Aorta (tissue), 5 donors: ENCODE measurements around the gene TOP1. TPM values are rescaled to one million over a fixed set of nuclear protein-coding genes. Genes with fewer than 3 reads are reported as not detected.

ENCODE experiments used
- ATAC-seq: fragments of 200-7000 bp; cut with Tn5 transposase; one replicate; pipeline ENCODE4 v1.9.1; 2022; ENCODE audit warnings: moderate library complexity; ENCODE audit not compliant: low FRiP score
- DNase-seq, 2 donors: peaks; one replicate each; pipeline ENCODE4 v3.0.0-alpha.2; 2020
- H3K27ac ChIP-seq, 2 donors: one replicate each; pipeline ENCODE4 v1.5.1; 2013; ENCODE audit warnings: low read length in 2 of 2, mild to moderate bottlenecking in 2 of 2, moderate library complexity in 2 of 2, control low read depth in 1 of 2, inconsistent platforms in 1 of 2, low read depth in 1 of 2
- H3K27me3 ChIP-seq, 2 donors: one replicate each; pipeline ENCODE4 v1.6.1; 2013; ENCODE audit warnings: control low read depth in 1 of 2, low read length in 1 of 2, mild to moderate bottlenecking in 1 of 2, moderate library complexity in 1 of 2; ENCODE audit not compliant: insufficient read depth in 2 of 2, control insufficient read depth in 1 of 2
- H3K36me3 ChIP-seq, 2 donors: one replicate each; pipeline ENCODE4 v1.6.1; 2013; ENCODE audit warnings: control low read depth in 1 of 2, low read length in 1 of 2, mild to moderate bottlenecking in 1 of 2; ENCODE audit not compliant: insufficient read depth in 2 of 2, control insufficient read depth in 1 of 2
- H3K4me1 ChIP-seq, 2 donors: one replicate each; pipeline ENCODE4 v1.6.1; 2013; ENCODE audit warnings: low read length in 2 of 2, control low read depth in 1 of 2, mild to moderate bottlenecking in 1 of 2, moderate library complexity in 1 of 2; ENCODE audit not compliant: insufficient read depth in 2 of 2, control insufficient read depth in 1 of 2
- H3K4me3 ChIP-seq, 2 donors: one replicate each; pipeline ENCODE4 v1.5.1; 2013; ENCODE audit warnings: low read length in 2 of 2, control low read depth in 1 of 2, mild to moderate bottlenecking in 1 of 2
- H3K9me3 ChIP-seq: one replicate; pipeline ENCODE4 v1.6.1; 2013; ENCODE audit warnings: mild to moderate bottlenecking, low read length; ENCODE audit not compliant: control insufficient read depth
- WGBS, 2 donors: extraction: QIAGEN DNeasy Blood & Tissue Kit; methylation state at CpG; one replicate each; pipeline ENCODE4 v1.1.7; 2013; 5-methylcytosine and 5-hydroxymethylcytosine counted together
- intact Hi-C, 2 donors: fragments of 100-400 bp; cut with DNase I; formaldehyde crosslinking; loops; one replicate each; pipeline versions ENCODE4 v1.14.2 to v1.15.0; 2022
- polyA plus RNA-seq, 2 donors: library from polyadenylated mRNA; stranded (reverse); fragments of 200-250 nt; gene quantifications; one replicate each; pipeline ENCODE4 v1.2.3, GENCODE V29; 2013
- total RNA-seq, 2 donors: library from RNA; stranded (reverse); fragmentation: NEBNext Ultra II Directional; extraction: Animal tissue kit (Norgen Biotek cat#: 25700); gene quantifications; one replicate each; pipeline ENCODE4 v1.2.1, GENCODE V29; 2021
- donor health status: healthy with polysubstance abuse.
- donor health status: Bipolar disorder and iron deficiency.
- donor health status: DM: no; HTN: no; CAD: no.
- donor health status: DM: no; HTN: no; CAD: no.
- donor health status: DM: yes; HTN: yes; CAD: no.

The TOP1 gene
- total and polyA plus RNA-seq, 4 donors, result 15.6 to 32.4 (median 24.1) TPM

DNA sequence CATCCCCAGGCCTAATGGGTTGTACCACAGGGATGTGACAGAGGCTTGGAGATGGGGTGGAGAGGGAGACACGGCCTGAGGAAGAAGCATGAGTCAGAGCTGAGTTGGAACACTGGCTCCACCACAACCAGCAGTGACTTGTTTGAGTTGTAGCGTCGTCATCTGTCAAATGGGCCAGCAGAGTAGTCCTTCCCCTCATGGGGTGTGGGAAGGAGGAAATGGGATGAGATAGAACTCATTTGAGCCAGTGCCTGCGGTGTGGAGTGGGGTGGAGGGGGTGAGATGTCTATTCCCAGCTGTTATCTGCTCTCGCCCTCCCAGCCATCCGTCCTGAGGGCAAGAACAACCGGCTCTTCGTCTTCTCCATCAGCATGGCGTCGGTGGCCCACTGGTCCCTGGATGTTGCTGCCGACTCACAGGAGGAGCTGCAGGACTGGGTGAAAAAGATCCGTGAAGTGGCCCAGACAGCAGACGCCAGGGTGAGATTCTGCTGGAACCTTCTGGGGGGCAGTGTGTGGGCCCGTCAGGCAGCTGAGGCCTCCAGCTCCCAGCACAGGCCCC lies 141.2 kb downstream of the TOP1 start:
- H3K27ac ChIP-seq, result no peak overlapping the region
- DNase-seq, result peak in 1 of 2 donors; percentile 72

GRCh38 chr20:41170386-41171105 lies 141.9 kb downstream of the TOP1 start:
- intact Hi-C loops, result loop anchor here (5.0 to 10.0 kb wide), 2 partner anchors 242 to 244 kb away; no protein-coding TSS in a partner anchor
- H3K9me3 ChIP-seq, result no peaks in the 10 kb centered on the region
- H3K36me3 ChIP-seq, result peaks cover 0 to 12% of the 10 kb centered on the region in 2 donors
- DNase-seq, result peak in 1 of 2 donors; percentile 32
- H3K4me1 ChIP-seq, result peaks cover 3 to 5% of the 10 kb centered on the region in 2 donors
- no peaks in the 10 kb centered on the region for H3K27me3 ChIP-seq
- no peak for ATAC-seq
- WGBS, 2 donors, result 88 to 90% methylated on average over 6 of the region's 6 CpGs
- H3K4me3 ChIP-seq, result no peak overlapping the region
- H3K27ac ChIP-seq, result peak overlapping the region in 1 of 2 donors; percentile 13

More for the DNA sequence above, 141.2 kb downstream of the TOP1 start:
- WGBS, 2 donors, result 83 to 86% methylated on average over 14 of the region's 14 CpGs
- H3K36me3 ChIP-seq, result peaks cover 0 to 18% of the 10 kb centered on the region in 2 donors
- H3K9me3 ChIP-seq, result no peaks in the 10 kb centered on the region
- ATAC-seq, result no peak
- H3K27me3 ChIP-seq, result no peaks in the 10 kb centered on the region
- no peak overlapping the region for H3K4me3 ChIP-seq
- H3K4me1 ChIP-seq, result peaks cover 3% of the 10 kb centered on the region in 2 donors
- intact Hi-C loops, result loop anchor here (5.0 to 10.0 kb wide), 2 partner anchors 242 to 245 kb away; no protein-coding TSS in a partner anchor

- Histone ChIP-seq H3K4me1 (peaks cover 5% of the 10 kb centered on the region in 2 donors), H3K27ac (peak overlapping the region in 1 of 2 donors; percentile 35), H3K9me3 (no peaks in the 10 kb centered on the region), H3K36me3 (peaks cover 0 to 6% of the 10 kb centered on the region in 2 donors), H3K4me3 (no peak overlapping the region), H3K27me3 (no peaks in the 10 kb centered on the region)
- 68 to 69% methylated on average over 3 of the region's 3 CpGs for WGBS, 2 donors
- intact Hi-C loops, result loop anchor here (5.0 to 10.0 kb wide), 2 partner anchors 240 to 243 kb away; no protein-coding TSS in a partner anchor
- ATAC-seq (no peak), DNase-seq (peak in 1 of 2 donors; percentile 24)
Observed at GRCh38 chr20:41171736-41172295, 143.2 kb downstream of the TOP1 start.

DNA sequence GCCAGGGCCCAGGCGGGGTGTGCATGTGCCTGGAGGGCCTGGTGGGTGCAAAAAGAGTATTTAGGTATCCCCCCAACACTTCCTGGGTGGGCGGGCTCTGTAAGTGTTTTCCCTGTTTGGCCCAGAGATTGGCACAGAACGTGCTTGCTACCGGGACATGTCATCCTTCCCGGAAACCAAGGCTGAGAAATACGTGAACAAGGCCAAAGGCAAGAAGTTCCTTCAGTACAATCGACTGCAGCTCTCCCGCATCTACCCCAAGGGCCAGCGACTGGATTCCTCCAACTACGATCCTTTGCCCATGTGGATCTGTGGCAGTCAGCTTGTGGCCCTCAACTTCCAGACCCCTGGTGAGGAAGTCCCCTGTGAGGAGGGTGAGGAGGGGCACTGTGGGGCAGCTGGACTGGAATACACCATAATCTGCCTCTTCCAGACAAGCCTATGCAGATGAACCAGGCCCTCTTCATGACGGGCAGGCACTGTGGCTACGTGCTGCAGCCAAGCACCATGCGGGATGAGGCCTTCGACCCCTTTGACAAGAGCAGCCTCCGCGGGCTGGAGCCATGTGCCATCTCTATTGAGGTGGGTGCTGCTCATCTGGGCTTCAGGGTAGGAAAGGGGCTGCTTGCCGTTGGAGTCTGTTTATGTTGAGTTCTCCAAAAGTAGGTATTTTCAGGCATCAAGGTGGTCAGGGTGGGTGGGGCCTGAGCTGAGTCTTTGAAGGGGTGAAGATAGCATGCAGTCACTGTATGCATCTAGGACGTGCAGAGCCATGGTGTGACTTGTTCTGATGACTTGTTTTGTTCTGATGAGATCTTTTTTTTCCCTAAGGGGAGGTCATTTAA lies 143.9 kb downstream of the TOP1 start:
- Histone ChIP-seq H3K27ac (peak overlapping the region in 1 of 2 donors; percentile 35), H3K27me3 (no peaks in the 10 kb centered on the region), H3K4me3 (no peak overlapping the region), H3K36me3 (peaks cover 0 to 6% of the 10 kb centered on the region in 2 donors), H3K4me1 (peaks cover 5% of the 10 kb centered on the region in 2 donors), H3K9me3 (no peaks in the 10 kb centered on the region)
- 52 to 58% methylated on average over 18 of the region's 18 CpGs for whole genome bisulfite sequencing, 2 donors
- DNase-seq (peak in 1 of 2 donors; percentile 74), ATAC-seq (peak; percentile 5)
- intact Hi-C loops, result loop anchor here (1.0 to 10.0 kb wide), 3 partner anchors 167 to 242 kb away; no protein-coding TSS in a partner anchor

DNA sequence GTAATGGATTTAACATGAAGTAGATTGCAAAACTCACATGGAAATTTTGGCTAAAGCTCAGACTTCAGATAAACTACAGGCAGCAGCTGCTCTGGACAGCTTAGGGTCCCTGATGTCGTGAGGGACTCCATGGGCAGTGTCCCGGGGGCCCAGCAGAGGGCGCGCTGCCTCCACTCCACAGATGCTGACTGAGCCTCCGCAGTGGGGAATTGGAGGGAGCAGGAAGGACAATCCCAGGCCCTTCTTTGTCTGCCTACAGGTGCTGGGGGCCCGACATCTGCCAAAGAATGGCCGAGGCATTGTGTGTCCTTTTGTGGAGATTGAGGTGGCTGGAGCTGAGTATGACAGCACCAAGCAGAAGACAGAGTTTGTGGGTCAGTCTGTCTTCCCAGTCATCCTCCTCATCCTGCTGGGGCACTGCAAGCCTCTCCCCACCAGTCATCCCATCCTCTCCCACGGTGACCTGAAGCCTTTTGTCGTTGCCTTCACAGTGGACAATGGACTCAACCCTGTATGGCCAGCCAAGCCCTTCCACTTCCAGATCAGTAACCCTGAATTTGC lies 144.6 kb downstream of the TOP1 start:
- peak; percentile 87 to 95 for DNase-seq
- ATAC-seq, result peak; percentile 92
- peak overlapping the region; percentile 23 to 87 for H3K27ac ChIP-seq
- no peak overlapping the region for H3K4me3 ChIP-seq
- intact Hi-C loops, result loop anchor here (1.0 to 10.0 kb wide), 3 partner anchors 166 to 242 kb away; no protein-coding TSS in a partner anchor
- WGBS, 2 donors, result 11 to 15% methylated on average over 9 of the region's 9 CpGs
- peaks cover 5% of the 10 kb centered on the region in 2 donors for H3K4me1 ChIP-seq
- H3K27me3 ChIP-seq, result no peaks in the 10 kb centered on the region
- H3K9me3 ChIP-seq, result no peaks in the 10 kb centered on the region
- peaks cover 0 to 6% of the 10 kb centered on the region in 2 donors for H3K36me3 ChIP-seq

- Histone ChIP-seq H3K27ac (peak overlapping the region; percentile 23 to 87), H3K4me3 (no peak overlapping the region), H3K27me3 (no peaks in the 10 kb centered on the region), H3K4me1 (peaks cover 5% of the 10 kb centered on the region in 2 donors), H3K9me3 (no peaks in the 10 kb centered on the region), H3K36me3 (peaks cover 0 to 6% of the 10 kb centered on the region in 2 donors)
- peak in 1 of 2 donors; percentile 69 for DNase-seq
- intact Hi-C loops, result loop anchor here (1.0 to 10.0 kb wide), 4 partner anchors 165 to 241 kb away; no protein-coding TSS in a partner anchor
- ATAC-seq, result no peak
- WGBS, 2 donors, result 87 to 88% methylated on average over 13 of the region's 13 CpGs
Observed at GRCh38 chr20:41173791-41174341, 145.2 kb downstream of the TOP1 start.
